Transverse colon (tissue), 4 donors: ENCODE data around the gene OR8D4. TPM values are rescaled to one million over a fixed set of nuclear protein-coding genes. Genes with fewer than 3 reads are reported as not detected.

Experiments used
- DNase-seq: peaks from one replicate; pipeline ENCODE4 v3.0.0-alpha.2; 2019
- H3K27ac ChIP-seq, 4 donors: fragments of 200-600 bp; sonication (generic); 2 replicates each; pipeline ENCODE4 v1.5.1; 2016 to 2018; ENCODE audit warnings: inconsistent platforms in 4 of 4
- H3K27me3 ChIP-seq: fragments of 200-600 bp; sonication (generic); 2 replicates; pipeline ENCODE4 v1.5.1; 2017; ENCODE audit warnings: inconsistent platforms
- H3K36me3 ChIP-seq, 4 donors: fragments of 200-600 bp; sonication (generic); 2 replicates each; pipeline ENCODE4 v1.5.1; 2017 to 2019; ENCODE audit warnings: inconsistent platforms in 4 of 4
- H3K4me1 ChIP-seq, 4 donors: fragments of 200-600 bp; sonication (generic); 2 replicates each; pipeline ENCODE4 v1.5.1; 2017 to 2020; ENCODE audit warnings: inconsistent platforms in 4 of 4
- H3K4me3 ChIP-seq, 4 donors: fragments of 200-600 bp; sonication (generic); 1 replicate in 1 of 4; 2 replicates in 3 of 4; pipeline versions ENCODE4 v1.5.1 to v1.6.1; 2017 to 2019; ENCODE audit warnings: inconsistent platforms in 4 of 4
- H3K9me3 ChIP-seq, 2 donors: fragments of 200-600 bp; sonication (generic); 2 replicates each; pipeline ENCODE4 v1.5.1; 2017 to 2019; ENCODE audit warnings: inconsistent platforms in 2 of 2
- EP300 ChIP-seq: sonication (generic); formaldehyde crosslinking; IDR thresholded peaks from one replicate; pipeline ENCODE4 v1.6.1; 2017; ENCODE audit warnings: antibody characterized with exemption, low read depth
- POLR2A ChIP-seq: fragments of 450-650 bp; IDR thresholded peaks from one replicate; pipeline ENCODE4 v1.6.1; 2016; ENCODE audit warnings: antibody characterized with exemption, mild to moderate bottlenecking, moderate library complexity
- POLR2AphosphoS5 ChIP-seq, 3 donors: sonication (generic); formaldehyde crosslinking; IDR thresholded peaks; one replicate each; pipeline ENCODE4 v1.6.1; 2016; ENCODE audit warnings: antibody characterized with exemption in 3 of 3
- WGBS, 2 donors: methylation state at CpG; one replicate each; pipeline ENCODE4 v1.1.5; 2018; ENCODE audit warnings: low coverage in 1 of 2; 5-methylcytosine and 5-hydroxymethylcytosine counted together
- in situ Hi-C, 4 donors: fragments of 200-750 bp; cut with MboI; loops; one replicate each; pipeline versions ENCODE4 v1.15.0 to v1.15.1; 2017; ENCODE audit warnings: low sequenced_read_pairs in 3 of 4, low pct_ligation_motif_present in 1 of 4, low pct_unique_long_range_greater_than_20kb in 1 of 4
- intact Hi-C: fragments of 100-400 bp; cut with DNase I; formaldehyde crosslinking; loops from one replicate; pipeline ENCODE4 v1.15.1; 2023; ENCODE audit warnings: low total_unique reads
- total RNA-seq, 4 donors: library from RNA; depleted of rRNA; stranded (reverse); fragments of >200 nt; gene quantifications; one replicate each; pipeline ENCODE4 v1.1.0, GENCODE V29; 2016
- TF ChIP-seq, protein P1 (sequence below), 5 experiments: fragments of 200-600 bp in 3 of 5; fragments of 450-650 bp in 2 of 5; sonication (generic) in 3 of 5; IDR thresholded peaks; 1 replicate in 2 of 5; 2 replicates in 3 of 5; pipeline ENCODE4 v1.5.1; 2016 to 2017; ENCODE audit warnings: antibody characterized with exemption in 5 of 5, inconsistent platforms in 3 of 5, mild to moderate bottlenecking in 2 of 5, moderate library complexity in 1 of 5

Gene OR8D4
- total RNA-seq, 4 donors from 2014 or later: 0.82 to 1.7 (median 1.6) TPM; not detected in 1

DNA sequence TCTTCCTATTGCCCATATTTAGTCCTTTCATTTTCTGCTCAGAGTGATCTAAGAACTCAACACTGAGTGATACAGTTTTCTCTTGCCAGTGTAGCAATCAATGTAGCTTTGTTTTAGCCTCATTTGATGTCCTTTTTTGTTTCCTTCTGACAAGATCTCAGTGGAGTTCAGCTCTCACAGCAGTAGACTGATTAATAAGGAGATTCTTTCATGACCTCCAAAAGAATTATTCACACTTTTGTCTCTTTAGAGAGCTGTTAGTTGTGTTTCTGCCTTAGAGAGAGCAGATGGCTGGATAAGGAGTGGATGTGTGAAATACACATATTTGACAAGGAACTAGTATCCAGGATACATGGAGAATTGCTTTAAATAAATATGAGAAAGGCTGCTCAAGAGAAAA is 9.9 kb upstream of the OR8D4 start:
- H3K27me3 ChIP-seq: no peaks in the 10 kb centered on the region
- H3K4me1 ChIP-seq: no peaks in the 10 kb centered on the region
- DNase-seq: no peak
- TF ChIP-seq, protein P1, sequence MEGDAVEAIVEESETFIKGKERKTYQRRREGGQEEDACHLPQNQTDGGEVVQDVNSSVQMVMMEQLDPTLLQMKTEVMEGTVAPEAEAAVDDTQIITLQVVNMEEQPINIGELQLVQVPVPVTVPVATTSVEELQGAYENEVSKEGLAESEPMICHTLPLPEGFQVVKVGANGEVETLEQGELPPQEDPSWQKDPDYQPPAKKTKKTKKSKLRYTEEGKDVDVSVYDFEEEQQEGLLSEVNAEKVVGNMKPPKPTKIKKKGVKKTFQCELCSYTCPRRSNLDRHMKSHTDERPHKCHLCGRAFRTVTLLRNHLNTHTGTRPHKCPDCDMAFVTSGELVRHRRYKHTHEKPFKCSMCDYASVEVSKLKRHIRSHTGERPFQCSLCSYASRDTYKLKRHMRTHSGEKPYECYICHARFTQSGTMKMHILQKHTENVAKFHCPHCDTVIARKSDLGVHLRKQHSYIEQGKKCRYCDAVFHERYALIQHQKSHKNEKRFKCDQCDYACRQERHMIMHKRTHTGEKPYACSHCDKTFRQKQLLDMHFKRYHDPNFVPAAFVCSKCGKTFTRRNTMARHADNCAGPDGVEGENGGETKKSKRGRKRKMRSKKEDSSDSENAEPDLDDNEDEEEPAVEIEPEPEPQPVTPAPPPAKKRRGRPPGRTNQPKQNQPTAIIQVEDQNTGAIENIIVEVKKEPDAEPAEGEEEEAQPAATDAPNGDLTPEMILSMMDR (IDR thresholded peaks at IDR 0.05): no peak
- TF ChIP-seq EP300 (no peak), POLR2AphosphoS5 (IDR thresholded peaks at IDR 0.05) (no peak), POLR2A (no peak)
- no peak overlapping the region for H3K27ac ChIP-seq
- in situ Hi-C loops (no loop called here), intact Hi-C loops (no loop called here)
- no peaks in the 10 kb centered on the region for H3K9me3 ChIP-seq
- H3K36me3 ChIP-seq: no peaks in the 10 kb centered on the region
- no peak overlapping the region for H3K4me3 ChIP-seq

DNA sequence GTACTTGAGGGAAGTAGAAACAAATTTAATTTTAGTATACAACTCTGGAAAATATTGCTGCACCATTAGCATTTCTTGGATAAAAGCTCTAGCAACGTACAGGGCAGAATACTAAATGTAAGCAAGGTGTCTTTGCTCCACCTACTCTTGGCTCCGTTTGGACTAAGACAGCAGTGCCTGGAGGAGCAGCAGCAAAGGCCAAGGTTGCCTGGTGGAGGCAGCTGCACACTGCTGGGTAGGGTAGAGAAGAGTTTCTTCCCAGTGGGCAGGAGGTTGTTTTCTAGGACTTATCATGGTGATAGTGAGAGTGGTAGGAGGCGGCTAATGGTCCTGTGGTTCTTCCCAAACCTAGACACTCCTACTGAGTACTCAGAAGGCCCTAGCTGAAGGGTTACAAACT is 2.2 kb upstream of the OR8D4 start:
- H3K36me3 ChIP-seq: no peaks in the 10 kb centered on the region
- no peak overlapping the region for H3K27ac ChIP-seq
- DNase-seq: no peak
- in situ Hi-C loops: no loop called here
- H3K27me3 ChIP-seq: no peaks in the 10 kb centered on the region
- no peaks in the 10 kb centered on the region for H3K9me3 ChIP-seq
- H3K4me3 ChIP-seq: no peak overlapping the region
- 63 to 73% methylated on average over 1 to 3 of the region's 3 CpGs for WGBS, 2 donors
- no peaks in the 10 kb centered on the region for H3K4me1 ChIP-seq
- TF ChIP-seq, protein P1 (IDR thresholded peaks at IDR 0.05): no peak
- TF ChIP-seq POLR2A: no peak
- no peak for TF ChIP-seq POLR2AphosphoS5 (IDR thresholded peaks at IDR 0.05)
- no peak for TF ChIP-seq EP300
- intact Hi-C loops: no loop called here

DNA sequence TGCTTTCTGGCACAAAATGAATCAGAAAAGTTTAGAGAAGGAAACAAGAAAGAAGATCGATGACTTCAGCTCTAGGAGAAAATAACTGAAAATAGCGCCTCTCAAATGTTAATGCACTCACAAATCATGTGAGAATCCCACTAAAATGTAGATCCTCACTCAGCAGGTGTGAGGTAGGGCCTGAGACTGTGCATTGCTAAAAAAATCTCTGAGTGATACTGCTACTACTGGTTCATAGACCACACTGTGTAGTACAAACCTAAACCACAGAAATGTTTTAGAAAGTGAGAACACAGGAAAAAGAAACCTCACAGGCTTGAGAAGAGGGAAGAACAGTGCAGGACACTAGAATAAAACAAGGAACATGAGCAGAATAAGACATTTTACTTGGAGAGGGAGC is 2.0 kb downstream of the OR8D4 start:
- 65 to 82% methylated on average over 2 of the region's 2 CpGs for WGBS, 2 donors
- Histone ChIP-seq H3K27me3 (no peaks in the 10 kb centered on the region), H3K36me3 (no peaks in the 10 kb centered on the region), H3K4me3 (no peak overlapping the region), H3K27ac (no peak overlapping the region), H3K9me3 (no peaks in the 10 kb centered on the region), H3K4me1 (no peaks in the 10 kb centered on the region)
- in situ Hi-C loops: no loop called here
- no peak for DNase-seq
- TF ChIP-seq EP300 (no peak), POLR2AphosphoS5 (IDR thresholded peaks at IDR 0.05) (no peak), POLR2A (no peak)
- TF ChIP-seq, protein P1 (IDR thresholded peaks at IDR 0.05): no peak
- intact Hi-C loops: no loop called here

DNA sequence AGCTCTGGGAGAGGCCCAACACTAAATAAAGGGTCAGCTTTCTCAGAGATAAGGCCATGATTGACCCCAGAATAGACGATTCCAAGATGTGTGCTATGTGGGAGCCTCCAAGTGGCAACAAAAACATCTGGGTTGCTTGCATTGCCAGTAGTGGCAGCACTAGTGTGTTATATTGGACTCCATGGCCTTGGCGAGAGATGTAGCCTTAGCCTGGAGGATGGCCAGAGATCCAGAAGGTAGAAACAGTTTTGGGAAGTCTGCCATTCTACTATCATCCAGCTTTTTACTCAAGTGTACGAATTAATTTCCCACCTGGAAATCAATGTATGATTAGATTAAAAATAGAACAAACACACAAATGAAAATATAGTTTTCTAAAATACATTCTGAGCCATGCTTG is 3.0 kb downstream of the OR8D4 start:
- Histone ChIP-seq H3K4me3 (no peak overlapping the region), H3K27me3 (no peaks in the 10 kb centered on the region), H3K36me3 (no peaks in the 10 kb centered on the region), H3K27ac (no peak overlapping the region), H3K4me1 (no peaks in the 10 kb centered on the region), H3K9me3 (no peaks in the 10 kb centered on the region)
- TF ChIP-seq POLR2AphosphoS5 (IDR thresholded peaks at IDR 0.05): no peak
- TF ChIP-seq POLR2A: no peak
- no peak for TF ChIP-seq EP300
- TF ChIP-seq, protein P1 (IDR thresholded peaks at IDR 0.05): no peak
- intact Hi-C loops (no loop called here), in situ Hi-C loops (no loop called here)
- WGBS, 2 donors: 78 to 93% methylated on average over 2 to 3 of the region's 3 CpGs
- no peak for DNase-seq
